Loucy (cell line): ENCODE results near the gene CPEB3.

Experiments
- H2AFZ ChIP-seq: fragments of 200-600 bp; sonication (generic); 2 replicates; pipeline ENCODE4 v1.6.0; 2016; ENCODE audit warnings: antibody characterized with exemption, mild to moderate bottlenecking, low read length, moderate library complexity
- H3F3A ChIP-seq: fragments of 200-600 bp; 2 replicates; pipeline ENCODE4 v1.6.0; 2016; ENCODE audit warnings: antibody characterized with exemption, low read depth, mild to moderate bottlenecking
- H3K27me3 ChIP-seq: fragments of 200-600 bp; sonication (generic); 2 replicates; pipeline ENCODE4 v1.6.1; 2014; ENCODE audit warnings: low read length, mild to moderate bottlenecking; ENCODE audit not compliant: insufficient read depth, poor library complexity, severe bottlenecking
- H3K36me3 ChIP-seq: fragments of 200-600 bp; sonication (generic); 2 replicates; pipeline ENCODE4 v1.6.1; 2016; ENCODE audit warnings: low read length; ENCODE audit not compliant: insufficient read depth
- H3K4me1 ChIP-seq: fragments of 200-600 bp; sonication (generic); 2 replicates; pipeline ENCODE4 v1.5.1; 2014; ENCODE audit warnings: low read length, mild to moderate bottlenecking; ENCODE audit not compliant: insufficient read depth, poor library complexity, severe bottlenecking
- H3K4me2 ChIP-seq: fragments of 200-600 bp; sonication (generic); 2 replicates; pipeline ENCODE4 v1.6.0; 2014; ENCODE audit warnings: antibody characterized with exemption, low read length, low read depth, mild to moderate bottlenecking; ENCODE audit not compliant: poor library complexity, severe bottlenecking
- H3K4me3 ChIP-seq: fragments of 200-600 bp; sonication (generic); 2 replicates; pipeline ENCODE4 v1.5.1; 2014; ENCODE audit warnings: low read length, mild to moderate bottlenecking, mixed read lengths; ENCODE audit not compliant: poor library complexity, severe bottlenecking
- H3K79me2 ChIP-seq: fragments of 200-600 bp; sonication (generic); 2 replicates; pipeline ENCODE4 v1.6.1; 2014; ENCODE audit warnings: low read length; ENCODE audit not compliant: insufficient read depth
- H3K9ac ChIP-seq: fragments of 200-600 bp; sonication (generic); 2 replicates; pipeline ENCODE4 v1.6.0; 2014; ENCODE audit warnings: mild to moderate bottlenecking, low read depth, low read length, moderate library complexity; ENCODE audit not compliant: poor library complexity, severe bottlenecking
- H3K9me2 ChIP-seq: fragments of 200-600 bp; sonication (generic); replicated peaks from 2 replicates; pipeline ENCODE4 v1.6.1; 2016; ENCODE audit warnings: low read depth, low read length, mixed read lengths
- H3K9me3 ChIP-seq: fragments of 200-600 bp; sonication (generic); 2 replicates; pipeline ENCODE4 v1.6.1; 2014; ENCODE audit warnings: mild to moderate bottlenecking, antibody characterized with exemption, low read length, low read depth; ENCODE audit not compliant: insufficient read depth
- H4K20me1 ChIP-seq: fragments of 200-600 bp; sonication (generic); 2 replicates; pipeline ENCODE4 v1.6.0; 2014; ENCODE audit warnings: antibody characterized with exemption, low read length, mild to moderate bottlenecking; ENCODE audit not compliant: insufficient read depth, poor library complexity, severe bottlenecking
- EZH2phosphoT487 ChIP-seq: fragments of 200-600 bp; IDR thresholded peaks from 2 replicates; pipeline ENCODE4 v1.6.1; 2018; ENCODE audit warnings: antibody characterized with exemption, mild to moderate bottlenecking, moderate library complexity, borderline replicate concordance
- TF ChIP-seq, protein P1 (sequence below): fragments of 200-600 bp; sonication (generic); conservative IDR thresholded peaks from 2 replicates; pipeline ENCODE4 v1.5.1; 2014; ENCODE audit warnings: mild to moderate bottlenecking, antibody characterized with exemption, low read length

Gene CPEB3

GRCh38 chr10:92239600-92240288 lies 51.1 kb downstream of the CPEB3 start:
- H3K9me3 ChIP-seq, result no peaks in the 10 kb centered on the region
- no peak overlapping the region for H3K4me3 ChIP-seq
- no peaks in the 10 kb centered on the region for H3K27me3 ChIP-seq
- no peaks in the 10 kb centered on the region for H4K20me1 ChIP-seq
- H3K9ac ChIP-seq, result no peak overlapping the region
- H3K4me2 ChIP-seq, result no peak overlapping the region
- no peak for TF ChIP-seq EZH2phosphoT487
- TF ChIP-seq, protein P1, sequence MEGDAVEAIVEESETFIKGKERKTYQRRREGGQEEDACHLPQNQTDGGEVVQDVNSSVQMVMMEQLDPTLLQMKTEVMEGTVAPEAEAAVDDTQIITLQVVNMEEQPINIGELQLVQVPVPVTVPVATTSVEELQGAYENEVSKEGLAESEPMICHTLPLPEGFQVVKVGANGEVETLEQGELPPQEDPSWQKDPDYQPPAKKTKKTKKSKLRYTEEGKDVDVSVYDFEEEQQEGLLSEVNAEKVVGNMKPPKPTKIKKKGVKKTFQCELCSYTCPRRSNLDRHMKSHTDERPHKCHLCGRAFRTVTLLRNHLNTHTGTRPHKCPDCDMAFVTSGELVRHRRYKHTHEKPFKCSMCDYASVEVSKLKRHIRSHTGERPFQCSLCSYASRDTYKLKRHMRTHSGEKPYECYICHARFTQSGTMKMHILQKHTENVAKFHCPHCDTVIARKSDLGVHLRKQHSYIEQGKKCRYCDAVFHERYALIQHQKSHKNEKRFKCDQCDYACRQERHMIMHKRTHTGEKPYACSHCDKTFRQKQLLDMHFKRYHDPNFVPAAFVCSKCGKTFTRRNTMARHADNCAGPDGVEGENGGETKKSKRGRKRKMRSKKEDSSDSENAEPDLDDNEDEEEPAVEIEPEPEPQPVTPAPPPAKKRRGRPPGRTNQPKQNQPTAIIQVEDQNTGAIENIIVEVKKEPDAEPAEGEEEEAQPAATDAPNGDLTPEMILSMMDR, result no peak
- no peaks in the 10 kb centered on the region for H3K79me2 ChIP-seq
- H3K4me1 ChIP-seq, result peaks cover 9% of the 10 kb centered on the region
- no peaks in the 10 kb centered on the region for H3K9me2 ChIP-seq
- H2AFZ ChIP-seq, result no peak overlapping the region
- peaks cover 19% of the 10 kb centered on the region; the same call in 1 of the 2 replicates for H3K36me3 ChIP-seq
- no peaks in the 10 kb centered on the region for H3F3A ChIP-seq

DNA sequence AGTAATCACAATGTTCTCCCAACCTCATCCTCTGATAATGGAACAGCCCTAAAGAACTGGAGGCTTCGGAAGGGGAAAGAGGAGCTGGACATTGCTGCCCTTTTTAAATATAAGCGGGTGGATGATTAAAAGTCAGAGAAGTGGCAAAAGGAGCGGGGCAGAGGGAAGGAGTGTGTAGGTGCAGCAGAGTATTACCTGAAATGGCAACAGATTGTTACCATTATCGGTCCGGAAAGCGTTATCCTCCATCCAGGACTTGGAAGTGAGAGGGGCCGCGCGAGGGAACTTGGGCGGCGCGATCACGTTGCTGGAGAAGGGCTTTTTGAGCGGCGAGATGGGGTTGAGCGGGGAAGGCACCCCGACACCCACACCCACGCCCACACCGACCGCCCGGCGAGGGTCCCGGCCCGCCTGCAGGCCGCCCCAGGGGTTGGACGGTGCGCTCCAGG lies 51.7 kb downstream of the CPEB3 start:
- no peak overlapping the region for H3K4me2 ChIP-seq
- H3K9ac ChIP-seq, result no peak overlapping the region
- no peaks in the 10 kb centered on the region for H3K9me3 ChIP-seq
- H3F3A ChIP-seq, result no peaks in the 10 kb centered on the region
- no peak overlapping the region for H2AFZ ChIP-seq
- no peaks in the 10 kb centered on the region for H3K79me2 ChIP-seq
- no peaks in the 10 kb centered on the region for H3K27me3 ChIP-seq
- no peak for TF ChIP-seq EZH2phosphoT487
- TF ChIP-seq, protein P1, result no peak
- H3K9me2 ChIP-seq, result no peaks in the 10 kb centered on the region
- peaks cover 9% of the 10 kb centered on the region for H3K4me1 ChIP-seq
- no peak overlapping the region for H3K4me3 ChIP-seq
- peaks cover 19% of the 10 kb centered on the region; the same call in 1 of the 2 replicates for H3K36me3 ChIP-seq
- H4K20me1 ChIP-seq, result no peaks in the 10 kb centered on the region

GRCh38 chr10:92238586-92239098 lies 52.2 kb downstream of the CPEB3 start:
- no peak overlapping the region for H3K4me2 ChIP-seq
- H4K20me1 ChIP-seq, result no peaks in the 10 kb centered on the region
- no peaks in the 10 kb centered on the region for H3K9me2 ChIP-seq
- H3K9ac ChIP-seq, result no peak overlapping the region
- H3K4me3 ChIP-seq, result no peak overlapping the region
- no peaks in the 10 kb centered on the region for H3K79me2 ChIP-seq
- peaks cover 19% of the 10 kb centered on the region; the same call in 1 of the 2 replicates for H3K36me3 ChIP-seq
- no peak for TF ChIP-seq EZH2phosphoT487
- TF ChIP-seq, protein P1, result no peak
- H3K27me3 ChIP-seq, result no peaks in the 10 kb centered on the region
- no peak overlapping the region for H2AFZ ChIP-seq
- H3K9me3 ChIP-seq, result no peaks in the 10 kb centered on the region
- H3F3A ChIP-seq, result no peaks in the 10 kb centered on the region
- H3K4me1 ChIP-seq, result peaks cover 9% of the 10 kb centered on the region
